Measurements from ENCODE around the gene PLCB3. TPM values are rescaled to one million over a fixed set of nuclear protein-coding genes. Genes with fewer than 3 reads are reported as not detected.

PLCB3 gene
- total RNA-seq, 4 donors from 2014 or later, result 196 to 453 (median 359) TPM

DNA sequence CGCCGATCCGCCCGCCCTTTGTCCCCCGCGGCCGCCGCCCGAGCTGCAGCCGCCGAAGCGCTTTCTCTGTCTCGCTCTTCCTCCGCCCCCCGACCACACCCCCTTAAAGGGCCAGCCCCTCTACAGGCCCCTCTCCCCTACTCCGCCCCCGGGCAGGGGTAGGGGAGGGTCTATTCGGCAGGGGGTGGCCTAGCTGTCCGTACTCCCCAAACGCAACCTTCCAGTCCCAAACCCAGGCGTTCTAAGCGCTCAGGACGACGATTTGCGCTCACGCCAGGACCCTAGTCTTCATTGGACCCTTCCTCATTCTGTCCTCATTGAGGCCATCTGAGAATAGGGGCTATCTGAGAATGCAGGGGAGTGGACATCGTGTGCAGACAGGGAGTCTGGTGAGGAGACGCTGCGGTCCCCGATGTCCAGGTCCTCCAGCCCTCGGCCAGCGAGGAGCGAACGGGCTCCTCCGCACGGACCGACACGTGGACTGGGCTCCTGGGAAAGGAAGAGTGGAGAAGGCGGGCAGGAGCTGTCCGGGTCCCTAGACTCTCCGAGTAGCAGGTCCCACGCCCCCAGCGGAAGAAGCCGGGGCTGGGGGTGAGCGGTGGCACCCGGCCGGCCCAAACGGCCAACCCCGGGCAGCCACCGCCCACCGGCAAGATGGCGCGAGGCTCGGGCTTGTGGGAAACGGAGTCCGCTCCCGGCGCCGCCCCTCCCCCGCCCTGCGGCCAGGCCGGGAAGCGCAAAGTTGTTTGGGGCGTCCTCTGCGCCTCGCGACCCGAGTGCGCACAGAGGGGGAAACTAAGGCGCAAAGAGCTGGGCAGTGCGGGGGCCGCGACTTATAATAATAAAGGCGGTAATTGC, 4.2 kb upstream of the PLCB3 start, which contains the start of gene PPP1R14B:
PPP1R14B (minus strand) TSS at position 73 of the 858 bp plus-strand sequence. CDS start 270 bp downstream, outside the sequence.
- no peaks in the 10 kb centered on the region for H3K9me3 ChIP-seq
- H3K27ac ChIP-seq, result peak within 1 kb of the TSS; percentile 87 to 96 (median 90)
- H3K4me3 ChIP-seq, result peak within 1 kb of the TSS; percentile 48 to 82 (median 67)
- H3K4me1 ChIP-seq, result peaks cover 0 to 69% (median 21%) of the 10 kb centered on the region in 4 donors
- peak; percentile 85 to 95 (median 94) for DNase-seq
- no peaks in the 10 kb centered on the region for H3K27me3 ChIP-seq
- peaks cover 0 to 7% (median 0%) of the 10 kb centered on the region in 3 donors for H3K36me3 ChIP-seq
- TF ChIP-seq CTCF (IDR thresholded peaks at IDR 0.05) (peak in 5 of 6 experiments; percentile 7 to 34 (median 28)), POLR2A (IDR thresholded peaks at IDR 0.05) (peak; percentile 22 to 48)

DNA sequence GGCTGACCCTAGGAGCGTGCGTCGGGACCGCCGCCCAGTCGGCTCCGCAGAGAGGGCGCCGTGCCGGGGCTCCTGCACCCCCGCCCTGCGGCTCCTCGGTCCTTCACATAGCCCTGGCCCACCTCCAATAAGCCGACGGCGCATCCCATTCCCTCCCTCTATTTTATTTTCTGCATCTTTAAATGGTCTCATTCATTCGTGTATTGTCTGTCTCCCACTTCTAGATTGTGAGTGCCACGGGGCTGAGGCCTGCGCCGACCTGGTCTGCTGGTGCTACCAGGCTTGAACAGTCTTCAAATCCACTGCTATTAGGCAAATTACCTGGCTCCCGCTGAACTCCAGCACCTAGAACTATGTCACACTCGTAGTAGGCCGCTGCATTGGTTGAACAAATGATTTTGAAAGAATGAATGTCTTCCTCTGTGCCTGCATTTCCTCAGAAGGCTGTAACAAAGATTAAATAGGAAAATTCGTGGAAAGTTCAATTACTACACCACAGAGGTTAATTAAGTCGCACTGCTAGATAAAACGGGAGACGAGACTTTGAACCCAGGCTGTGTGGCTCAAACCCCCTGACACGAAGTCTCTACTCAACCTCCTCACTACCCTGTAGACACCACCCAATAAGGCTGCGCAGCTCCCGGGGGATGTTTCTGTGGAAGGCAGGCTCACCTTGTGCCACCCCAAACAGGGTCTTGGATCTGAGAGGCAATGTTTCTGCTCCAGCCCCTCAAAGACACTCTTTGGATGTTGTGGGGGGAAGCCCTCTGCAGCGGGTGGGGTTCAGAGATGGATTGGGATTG, 3.4 kb upstream of the PLCB3 start:
- Histone ChIP-seq H3K4me3 (peak overlapping the region; percentile 48 to 82 (median 67)), H3K4me1 (peaks cover 0 to 64% (median 20%) of the 10 kb centered on the region in 4 donors), H3K27me3 (no peaks in the 10 kb centered on the region), H3K36me3 (peaks cover 0 to 7% (median 0%) of the 10 kb centered on the region in 3 donors), H3K9me3 (no peaks in the 10 kb centered on the region), H3K27ac (peak overlapping the region; percentile 75 to 96 (median 90))
- TF ChIP-seq CTCF (IDR thresholded peaks at IDR 0.05) (peak in 1 of 6 experiments; percentile 0), POLR2A (IDR thresholded peaks at IDR 0.05) (no peak)
- DNase-seq, result no peak

- Histone ChIP-seq H3K27me3 (no peaks in the 10 kb centered on the region), H3K4me1 (peaks cover 0 to 64% (median 23%) of the 10 kb centered on the region in 4 donors), H3K9me3 (no peaks in the 10 kb centered on the region), H3K4me3 (no peak overlapping the region), H3K27ac (peak overlapping the region in 1 of 4 donors; percentile 96), H3K36me3 (peaks cover 0 to 7% (median 0%) of the 10 kb centered on the region in 3 donors)
- DNase-seq, result no peak
- TF ChIP-seq POLR2A (IDR thresholded peaks at IDR 0.05), result no peak
- TF ChIP-seq CTCF (IDR thresholded peaks at IDR 0.05), result no peak
Observed at GRCh38 chr11:64248578-64248977, 2.8 kb upstream of the PLCB3 start.

GRCh38 chr11:64249038-64249437, 2.3 kb upstream of the PLCB3 start:
- H3K4me3 ChIP-seq, result no peak overlapping the region
- H3K27ac ChIP-seq, result peak overlapping the region in 1 of 4 donors; percentile 4
- peaks cover 0 to 64% (median 24%) of the 10 kb centered on the region in 4 donors for H3K4me1 ChIP-seq
- H3K9me3 ChIP-seq, result no peaks in the 10 kb centered on the region
- H3K27me3 ChIP-seq, result no peaks in the 10 kb centered on the region
- no peak for DNase-seq
- H3K36me3 ChIP-seq, result peaks cover 0 to 5% (median 0%) of the 10 kb centered on the region in 3 donors
- TF ChIP-seq POLR2A (IDR thresholded peaks at IDR 0.05) (no peak), CTCF (IDR thresholded peaks at IDR 0.05) (no peak)

Data from Peyer's patch (tissue), 4 donors.